ACC112 (cell line): ENCODE measurements around the gene LCN15.

Experiments used
- H2AFZ ChIP-seq: fragments of 200-600 bp; sonication (generic); one replicate; pipeline ENCODE4 v1.6.0; 2017; ENCODE audit warnings: antibody characterized with exemption, low read length; ENCODE audit not compliant: unreplicated experiment
- H3K27ac ChIP-seq: fragments of 200-600 bp; sonication (generic); 2 replicates; pipeline ENCODE4 v1.5.1; 2014; ENCODE audit warnings: low read depth, mild to moderate bottlenecking, antibody characterized with exemption, low read length, moderate library complexity
- H3K27me3 ChIP-seq: fragments of 200-600 bp; sonication (generic); 2 replicates; pipeline ENCODE4 v1.6.1; 2014; ENCODE audit warnings: mild to moderate bottlenecking, antibody characterized with exemption, low read length, moderate library complexity, mixed read lengths; ENCODE audit not compliant: insufficient read depth
- H3K36me3 ChIP-seq: fragments of 200-600 bp; sonication (generic); 2 replicates; pipeline ENCODE4 v1.6.1; 2016; ENCODE audit warnings: mild to moderate bottlenecking, antibody characterized with exemption, low read length, moderate library complexity, mixed read lengths; ENCODE audit not compliant: insufficient read depth
- H3K4me1 ChIP-seq: fragments of 200-600 bp; sonication (generic); one replicate; pipeline ENCODE4 v1.6.1; 2016; ENCODE audit warnings: low read length, mixed read lengths; ENCODE audit not compliant: insufficient read depth, unreplicated experiment, control insufficient read depth
- H3K4me3 ChIP-seq: fragments of 200-600 bp; sonication (generic); 2 replicates; pipeline ENCODE4 v1.5.1; 2014; ENCODE audit warnings: mild to moderate bottlenecking, low read depth, low read length
- H3K79me2 ChIP-seq: fragments of 200-600 bp; sonication (generic); one replicate; pipeline ENCODE4 v1.6.0; 2016; ENCODE audit warnings: low read length; ENCODE audit not compliant: control insufficient read depth, unreplicated experiment, insufficient read depth

The LCN15 gene

GRCh38 chr9:136724772-136725171, 39.5 kb downstream of the LCN15 start:
- Histone ChIP-seq H3K4me1 (peaks cover 20% of the 10 kb centered on the region), H3K27ac (no peak overlapping the region), H3K79me2 (peaks cover 35% of the 10 kb centered on the region), H3K4me3 (no peak overlapping the region), H3K27me3 (no peaks in the 10 kb centered on the region), H3K36me3 (peaks cover 23% of the 10 kb centered on the region; the same call in 1 of the 2 replicates), H2AFZ (no peak overlapping the region)

GRCh38 chr9:136723989-136724388, 40.3 kb downstream of the LCN15 start:
- H3K36me3 ChIP-seq, result peaks cover 23% of the 10 kb centered on the region; the same call in 1 of the 2 replicates
- no peak overlapping the region for H2AFZ ChIP-seq
- no peak overlapping the region for H3K4me3 ChIP-seq
- peaks cover 27% of the 10 kb centered on the region for H3K79me2 ChIP-seq
- no peaks in the 10 kb centered on the region for H3K27me3 ChIP-seq
- H3K27ac ChIP-seq, result no peak overlapping the region
- peaks cover 16% of the 10 kb centered on the region for H3K4me1 ChIP-seq

DNA sequence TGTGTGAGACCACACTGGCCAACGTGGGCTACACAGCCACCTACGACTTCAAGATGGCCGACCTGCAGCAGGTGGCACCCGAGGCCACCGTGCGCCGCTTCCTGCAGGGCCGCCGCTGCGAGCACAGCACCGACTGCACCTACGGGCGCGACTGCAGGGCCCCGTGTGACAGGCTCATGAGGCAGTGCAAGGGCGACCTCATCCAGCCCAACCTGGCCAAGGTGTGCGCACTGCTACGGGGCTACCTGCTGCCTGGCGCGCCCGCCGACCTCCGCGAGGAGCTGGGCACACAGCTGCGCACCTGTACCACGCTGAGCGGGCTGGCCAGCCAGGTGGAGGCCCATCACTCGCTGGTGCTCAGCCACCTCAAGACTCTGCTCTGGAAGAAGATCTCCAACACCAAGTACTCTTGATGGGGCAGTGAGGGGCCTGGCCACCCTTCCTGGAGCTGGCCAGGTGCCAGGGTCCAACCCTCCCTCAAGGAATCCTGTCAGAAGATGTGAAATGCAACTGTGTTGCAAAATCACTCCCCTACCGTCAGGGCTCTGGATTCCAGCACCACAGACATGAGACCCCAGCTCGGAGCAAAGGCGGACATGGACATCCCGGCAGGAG, 40.8 kb downstream of the LCN15 start:
- Histone ChIP-seq H3K79me2 (peaks cover 26% of the 10 kb centered on the region), H3K4me1 (peaks cover 14% of the 10 kb centered on the region), H3K36me3 (peaks cover 23% of the 10 kb centered on the region; the same call in 1 of the 2 replicates), H3K27ac (no peak overlapping the region), H3K4me3 (no peak overlapping the region), H2AFZ (no peak overlapping the region), H3K27me3 (no peaks in the 10 kb centered on the region)

- Histone ChIP-seq H3K36me3 (peaks cover 23% of the 10 kb centered on the region; the same call in 1 of the 2 replicates), H3K27ac (no peak overlapping the region), H3K79me2 (peaks cover 26% of the 10 kb centered on the region), H3K4me1 (peaks cover 14% of the 10 kb centered on the region), H2AFZ (no peak overlapping the region), H3K27me3 (no peaks in the 10 kb centered on the region), H3K4me3 (no peak overlapping the region)
Measured at GRCh38 chr9:136722969-136723356, 41.4 kb downstream of the LCN15 start.

DNA sequence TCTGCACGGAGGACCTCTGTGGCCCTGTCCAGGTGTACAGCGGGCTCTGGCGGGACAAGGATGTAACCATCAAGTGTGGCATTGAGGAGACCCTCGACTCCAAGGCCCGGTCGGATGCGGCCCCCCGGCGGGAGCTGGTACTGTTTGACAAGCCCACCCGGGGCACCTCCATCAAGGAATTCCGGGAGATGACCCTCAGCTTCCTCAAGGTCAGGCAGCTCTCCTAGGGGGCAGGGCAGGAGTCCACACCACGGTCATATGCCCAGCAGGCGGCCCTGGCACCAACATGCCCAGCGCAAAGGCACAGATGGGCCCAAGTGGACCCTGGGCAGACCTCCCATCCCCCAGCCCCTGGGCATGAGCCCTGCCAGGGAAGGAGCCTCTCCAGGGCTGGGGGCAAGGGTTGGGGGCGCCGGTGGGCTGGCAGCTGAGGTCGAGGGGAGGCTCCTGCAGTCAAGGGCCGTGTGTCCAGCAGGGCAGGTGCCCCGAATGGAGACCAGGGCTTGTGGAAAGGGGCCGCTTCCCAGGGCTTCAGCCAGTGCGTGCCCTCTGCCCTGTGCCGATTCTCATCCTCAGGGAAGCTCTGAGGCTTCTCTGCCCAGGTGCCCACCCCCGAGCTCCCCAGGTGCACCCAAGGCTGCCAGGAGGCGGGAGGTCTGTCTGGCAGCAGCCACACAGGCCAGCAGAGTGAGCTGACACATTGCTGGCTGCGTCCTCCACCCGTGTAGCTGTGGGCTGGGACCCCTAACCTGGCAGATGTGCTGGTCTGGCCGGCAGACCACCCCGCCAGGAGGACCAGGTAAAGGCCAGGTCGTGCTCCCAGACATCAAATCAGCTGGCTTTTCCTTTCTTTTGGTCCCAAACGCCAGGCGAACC, 42.0 kb downstream of the LCN15 start:
- Histone ChIP-seq H3K27me3 (no peaks in the 10 kb centered on the region), H3K79me2 (peaks cover 20% of the 10 kb centered on the region), H2AFZ (no peak overlapping the region), H3K27ac (no peak overlapping the region), H3K36me3 (peaks cover 23% of the 10 kb centered on the region; the same call in 1 of the 2 replicates), H3K4me1 (peaks cover 14% of the 10 kb centered on the region), H3K4me3 (no peak overlapping the region)

- Histone ChIP-seq H3K36me3 (peaks cover 22% of the 10 kb centered on the region; the same call in 1 of the 2 replicates), H2AFZ (no peak overlapping the region), H3K27ac (no peak overlapping the region), H3K4me1 (peaks cover 11% of the 10 kb centered on the region), H3K27me3 (no peaks in the 10 kb centered on the region), H3K4me3 (no peak overlapping the region), H3K79me2 (peaks cover 12% of the 10 kb centered on the region)
Measured at GRCh38 chr9:136721339-136722092, 42.8 kb downstream of the LCN15 start.

DNA sequence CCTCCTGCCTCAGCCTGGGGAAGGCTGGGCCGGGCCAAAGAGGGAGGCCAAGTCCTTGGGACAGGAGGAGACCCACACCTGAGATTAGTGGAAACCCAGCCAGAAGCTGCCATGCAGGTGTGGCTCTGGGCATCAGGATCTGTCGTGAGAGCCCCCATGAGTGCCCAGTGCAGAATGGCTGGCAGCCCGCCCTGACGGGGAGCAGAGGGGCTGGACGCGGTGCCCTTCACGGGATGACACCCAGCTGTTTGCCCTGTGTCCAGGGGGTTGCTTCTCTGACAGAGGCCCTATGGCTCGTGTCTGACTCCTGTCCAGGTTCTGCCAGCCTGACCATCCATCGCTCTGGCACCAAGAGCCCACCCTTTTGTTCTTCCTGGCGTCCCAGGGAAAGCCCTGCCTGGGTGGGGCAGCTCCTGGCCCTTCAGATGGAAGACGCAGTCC, 43.4 kb downstream of the LCN15 start:
- Histone ChIP-seq H3K4me1 (peaks cover 5% of the 10 kb centered on the region), H3K79me2 (peaks cover 6% of the 10 kb centered on the region), H3K36me3 (peaks cover 16% of the 10 kb centered on the region; the same call in 1 of the 2 replicates), H3K27ac (no peak overlapping the region), H2AFZ (no peak overlapping the region), H3K4me3 (no peak overlapping the region), H3K27me3 (no peaks in the 10 kb centered on the region)

DNA sequence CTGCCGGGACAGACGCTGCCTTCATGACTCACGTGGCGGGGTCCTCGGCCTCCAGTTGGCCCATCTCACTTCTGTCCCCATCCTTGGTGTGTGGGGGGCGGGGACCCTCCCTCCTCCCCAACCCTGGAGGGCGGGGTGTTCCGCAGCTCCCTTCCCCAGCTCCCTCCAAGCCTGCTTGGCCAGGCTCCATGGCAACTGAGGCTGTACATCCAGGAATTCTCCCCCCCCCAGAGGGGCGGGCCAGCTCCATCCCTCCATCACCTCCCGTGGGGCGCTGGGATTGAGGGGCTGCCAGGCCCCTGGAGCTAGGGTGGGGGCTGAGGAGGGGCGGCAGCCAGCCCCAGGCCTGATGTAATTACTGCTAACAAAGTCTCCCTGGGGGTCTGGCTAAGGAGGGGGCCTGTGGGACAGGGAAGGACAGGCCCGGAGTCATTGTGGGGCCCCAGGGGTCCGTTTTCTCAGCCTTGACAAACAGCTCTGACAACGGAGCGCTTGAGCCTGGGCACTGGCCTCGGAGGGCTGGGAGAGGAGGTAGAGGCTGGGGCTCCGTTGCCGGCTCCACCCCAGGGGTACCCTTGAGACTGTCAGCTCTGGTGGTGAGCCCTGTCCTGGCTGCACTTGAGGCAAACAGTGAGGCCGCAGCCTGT, 43.9 kb downstream of the LCN15 start:
- Histone ChIP-seq H3K4me3 (no peak overlapping the region), H3K36me3 (peaks cover 13% of the 10 kb centered on the region; the same call in 1 of the 2 replicates), H3K79me2 (peaks cover under 1% of the 10 kb centered on the region), H3K27me3 (no peaks in the 10 kb centered on the region), H3K4me1 (no peaks in the 10 kb centered on the region), H3K27ac (no peak overlapping the region), H2AFZ (no peak overlapping the region)

DNA sequence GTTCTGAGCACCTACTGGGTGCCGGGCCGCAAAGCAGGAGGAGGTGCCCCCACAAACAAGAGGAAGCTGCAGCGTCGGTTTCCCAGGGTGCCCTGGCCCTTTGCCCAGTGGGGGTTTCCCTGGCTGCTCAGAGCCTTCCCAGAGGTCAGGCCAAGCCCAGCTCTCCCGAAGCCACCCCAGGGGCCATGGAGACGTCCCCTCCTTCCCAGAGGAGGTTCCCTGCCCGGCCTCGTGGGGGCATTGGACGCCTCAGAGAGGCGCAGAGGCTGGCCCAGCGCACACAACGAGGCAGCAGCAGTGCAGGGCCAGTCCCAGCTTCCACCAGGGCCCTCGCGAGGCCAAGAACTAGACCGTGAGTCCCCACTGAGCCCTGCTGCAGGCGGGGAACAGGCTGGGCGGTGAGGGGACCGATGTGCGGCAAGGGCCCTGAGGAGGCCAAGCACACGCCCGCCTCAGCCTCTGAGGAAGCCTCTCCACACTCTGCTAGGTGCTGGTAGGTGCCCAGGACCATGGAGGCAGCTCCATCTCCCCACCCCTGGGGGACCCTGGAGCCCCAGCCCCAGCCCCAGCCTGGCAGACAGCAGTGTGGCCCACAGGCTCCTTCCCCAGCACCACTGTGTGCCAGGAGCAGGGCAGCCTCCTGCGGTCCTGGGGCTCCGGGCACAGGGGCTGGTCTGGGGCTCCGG, 45.0 kb downstream of the LCN15 start:
- Histone ChIP-seq H3K27ac (no peak overlapping the region), H3K4me1 (no peaks in the 10 kb centered on the region), H2AFZ (no peak overlapping the region), H3K4me3 (no peak overlapping the region), H3K27me3 (no peaks in the 10 kb centered on the region), H3K36me3 (peaks cover 12% of the 10 kb centered on the region; the same call in 1 of the 2 replicates), H3K79me2 (no peaks in the 10 kb centered on the region)
